ENCODE results near the gene EML2.

Gene EML2

GRCh38 chr19:45591638-45592005 is 47.6 kb downstream of the EML2 start:
- TF ChIP-seq CTCF (IDR thresholded peaks at IDR 0.05): no peak
- Histone ChIP-seq H3K27me3 (peaks cover 13% of the 10 kb centered on the region), H3K4me3 (ENCODE audit: low read depth in 1 of 2, low read length in 1 of 2) (peak overlapping the region; percentile 24 to 48), H3K36me3 (no peaks in the 10 kb centered on the region), H3K9me3 (no peaks in the 10 kb centered on the region), H3K27ac (peak overlapping the region; percentile 83), H3K4me1 (ENCODE audit: control insufficient read depth in 1 of 2, insufficient read depth in 1 of 2, low read depth in 1 of 2, low read length in 1 of 2) (peaks cover 34 to 45% of the 10 kb centered on the region in 2 experiments)

GRCh38 chr19:45591004-45591637 is 48.1 kb downstream of the EML2 start:
- Histone ChIP-seq H3K27me3 (peaks cover 13% of the 10 kb centered on the region), H3K27ac (peak overlapping the region; percentile 83), H3K9me3 (no peaks in the 10 kb centered on the region), H3K4me3 (ENCODE audit: low read depth in 1 of 2, low read length in 1 of 2) (peak overlapping the region; percentile 24 to 48), H3K4me1 (ENCODE audit: control insufficient read depth in 1 of 2, insufficient read depth in 1 of 2, low read depth in 1 of 2, low read length in 1 of 2) (peaks cover 34 to 42% of the 10 kb centered on the region in 2 experiments), H3K36me3 (no peaks in the 10 kb centered on the region)
- peak; percentile 65 for TF ChIP-seq CTCF (IDR thresholded peaks at IDR 0.05)

- Histone ChIP-seq H3K4me3 (ENCODE audit: low read depth in 1 of 2, low read length in 1 of 2) (peak overlapping the region in 1 of 2 experiments; percentile 48), H3K36me3 (no peaks in the 10 kb centered on the region), H3K9me3 (no peaks in the 10 kb centered on the region), H3K27ac (peak overlapping the region; percentile 83), H3K4me1 (ENCODE audit: control insufficient read depth in 1 of 2, insufficient read depth in 1 of 2, low read depth in 1 of 2, low read length in 1 of 2) (peaks cover 36 to 37% of the 10 kb centered on the region in 2 experiments), H3K27me3 (peaks cover 13% of the 10 kb centered on the region)
- no peak for TF ChIP-seq CTCF (IDR thresholded peaks at IDR 0.05)
Measured at GRCh38 chr19:45590300-45591003, 48.7 kb downstream of the EML2 start.

GRCh38 chr19:45589768-45590167 is 49.4 kb downstream of the EML2 start:
- Histone ChIP-seq H3K27ac (no peak overlapping the region), H3K4me1 (ENCODE audit: control insufficient read depth in 1 of 2, insufficient read depth in 1 of 2, low read depth in 1 of 2, low read length in 1 of 2) (peaks cover 41 to 42% of the 10 kb centered on the region in 2 experiments), H3K27me3 (peaks cover 13% of the 10 kb centered on the region), H3K4me3 (ENCODE audit: low read depth in 1 of 2, low read length in 1 of 2) (no peak overlapping the region), H3K9me3 (no peaks in the 10 kb centered on the region), H3K36me3 (no peaks in the 10 kb centered on the region)
- no peak for TF ChIP-seq CTCF (IDR thresholded peaks at IDR 0.05)

GRCh38 chr19:45587873-45588272 is 51.3 kb downstream of the EML2 start:
- H3K4me3 ChIP-seq (ENCODE audit: low read depth in 1 of 2, low read length in 1 of 2): no peak overlapping the region

More at GRCh38 chr19:45587873-45588272, 51.3 kb downstream of the EML2 start:
- Histone ChIP-seq H3K9me3 (no peaks in the 10 kb centered on the region), H3K27ac (no peak overlapping the region), H3K4me1 (ENCODE audit: control insufficient read depth in 1 of 2, insufficient read depth in 1 of 2, low read depth in 1 of 2, low read length in 1 of 2) (peaks cover 40 to 42% of the 10 kb centered on the region in 2 experiments), H3K36me3 (no peaks in the 10 kb centered on the region), H3K27me3 (peaks cover 13% of the 10 kb centered on the region)
- no peak for TF ChIP-seq CTCF (IDR thresholded peaks at IDR 0.05)
